Left lung (tissue), 10 donors: ENCODE measurements around the gene ZNF583. TPM values are rescaled to one million over a fixed set of nuclear protein-coding genes. Genes with fewer than 3 reads are reported as not detected.
A peak's percentile ranks its signal among the peaks of the same experiment; 100 is the strongest.

Experiments used
- ATAC-seq: fragments of 200-7000 bp; cut with Tn5 transposase; one replicate; pipeline ENCODE4 v1.9.1; 2020; ENCODE audit warnings: moderate library complexity
- DNase-seq, 4 donors: peaks; one replicate each; pipeline ENCODE4 v3.0.0-alpha.2; 2013 to 2020
- H3K27ac ChIP-seq, 2 donors: fragments of 200-600 bp; sonication (generic) in 1 of 2; one replicate each; pipeline versions ENCODE4 v1.5.0 to v1.8.0; 2020 to 2021
- H3K27me3 ChIP-seq, 2 donors: fragments of 200-600 bp; sonication (generic) in 1 of 2; one replicate each; pipeline versions ENCODE4 v1.5.0 to v1.8.0; 2020 to 2021
- H3K36me3 ChIP-seq, 2 donors: fragments of 200-600 bp; sonication (generic) in 1 of 2; one replicate each; pipeline versions ENCODE4 v1.5.0 to v1.8.0; 2020 to 2021
- H3K4me1 ChIP-seq, 2 donors: fragments of 200-600 bp; one replicate each; pipeline ENCODE4 v1.8.0; 2021
- H3K4me3 ChIP-seq, 2 donors: fragments of 200-600 bp; sonication (generic) in 1 of 2; one replicate each; pipeline versions ENCODE4 v1.5.0 to v1.8.0; 2020 to 2021; ENCODE audit warnings: mild to moderate bottlenecking in 1 of 2
- H3K9me3 ChIP-seq, 2 donors: fragments of 200-600 bp; sonication (generic) in 1 of 2; one replicate each; pipeline versions ENCODE4 v1.5.0 to v1.8.0; 2020 to 2021
- CTCF ChIP-seq, 2 donors: fragments of 200-600 bp; sonication (generic) in 1 of 2; IDR thresholded peaks; one replicate each; pipeline versions ENCODE4 v1.5.0 to v1.8.0; 2021; ENCODE audit warnings: antibody characterized with exemption in 2 of 2
- intact Hi-C, 2 donors: fragments of 100-400 bp; cut with DNase I; formaldehyde crosslinking; loops; one replicate each; pipeline versions ENCODE4 v1.11.2 to v1.14.2; 2022
- polyA plus RNA-seq, 6 donors: library from polyadenylated mRNA; unstranded; fragments of 120-200 nt; gene quantifications; one replicate each; pipeline ENCODE4 v1.2.1, GENCODE V29; 2013; ENCODE audit not compliant: insufficient read length in 6 of 6
- total RNA-seq, 2 donors: library from RNA; stranded (reverse); fragmentation: NEBNext Ultra II Directional; extraction: Animal tissue kit (Norgen Biotek cat#: 25700); gene quantifications; one replicate each; pipeline ENCODE4 v1.2.1, GENCODE V29; 2021
- donor health status: DM: no; HTN: yes; CAD: no.
- donor health status: DM: no; HTN: no; CAD: no.

Gene ZNF583
- total and polyA plus RNA-seq, 8 donors: 4.8 to 13.8 (median 11.0) TPM

- H3K36me3 ChIP-seq: peaks cover 0 to 29% of the 10 kb centered on the region in 2 donors
- peak overlapping the region; percentile 54 to 65 for H3K4me3 ChIP-seq
- peak overlapping the region; percentile 81 to 88 for H3K27ac ChIP-seq
- peak; percentile 91 to 97 (median 94) for DNase-seq
- intact Hi-C loops: no loop called here
- TF ChIP-seq CTCF (IDR thresholded peaks at IDR 0.05): no peak
- peaks cover 4 to 11% of the 10 kb centered on the region in 2 donors for H3K4me1 ChIP-seq
- ATAC-seq: peak; percentile 99
- no peaks in the 10 kb centered on the region for H3K27me3 ChIP-seq
- H3K9me3 ChIP-seq: peaks cover 3 to 60% of the 10 kb centered on the region in 2 donors
Measured at GRCh38 chr19:56367829-56368711, 36.1 kb upstream of the ZNF583 start.

DNA sequence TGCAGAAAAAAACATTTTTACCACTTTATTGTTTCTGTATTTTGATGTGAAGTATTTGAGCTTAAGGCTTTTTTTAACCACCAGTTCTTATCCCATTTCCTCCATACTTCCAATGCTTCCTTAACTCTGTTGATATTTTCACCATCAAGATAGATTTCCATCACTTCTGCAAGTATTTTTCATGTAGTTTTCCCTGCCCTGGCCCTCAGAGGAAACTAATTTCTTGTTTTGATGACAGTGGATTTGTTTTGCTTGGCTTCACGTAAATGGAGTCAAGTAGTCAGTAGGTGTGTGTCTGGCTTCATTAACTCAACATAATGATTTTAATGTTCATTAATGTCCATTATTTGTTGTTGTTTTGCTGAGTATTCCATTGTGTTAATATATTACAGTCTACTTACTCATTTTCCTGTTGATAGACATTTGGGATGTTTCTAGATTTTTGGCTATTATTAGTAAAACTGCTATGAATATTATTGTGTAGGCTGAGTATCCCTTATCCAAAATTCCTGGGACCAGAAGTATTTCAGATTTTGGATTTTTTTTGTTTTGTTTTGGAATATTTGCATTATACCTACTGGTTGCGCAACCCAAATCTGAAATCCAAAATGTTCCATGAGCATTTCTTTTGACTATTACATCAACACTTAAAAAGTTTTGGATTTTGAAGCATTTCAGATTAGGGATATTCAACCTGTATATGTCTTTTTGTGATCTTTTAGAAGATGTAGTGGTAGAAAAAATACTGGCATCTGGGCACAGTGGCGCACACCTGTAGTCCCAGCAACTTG lies 34.1 kb upstream of the ZNF583 start:
- TF ChIP-seq CTCF (IDR thresholded peaks at IDR 0.05): no peak
- Histone ChIP-seq H3K27me3 (no peaks in the 10 kb centered on the region), H3K36me3 (peaks cover 0 to 49% of the 10 kb centered on the region in 2 donors), H3K4me1 (peaks cover 4 to 11% of the 10 kb centered on the region in 2 donors), H3K27ac (no peak overlapping the region), H3K4me3 (no peak overlapping the region), H3K9me3 (peaks cover 0 to 61% of the 10 kb centered on the region in 2 donors)
- ATAC-seq (no peak), DNase-seq (no peak)
- intact Hi-C loops: no loop called here

GRCh38 chr19:56372281-56372680 lies 31.9 kb upstream of the ZNF583 start:
- peaks cover 4 to 11% of the 10 kb centered on the region in 2 donors for H3K4me1 ChIP-seq
- peaks cover 0 to 71% of the 10 kb centered on the region in 2 donors for H3K36me3 ChIP-seq
- H3K4me3 ChIP-seq: no peak overlapping the region
- H3K27me3 ChIP-seq: no peaks in the 10 kb centered on the region
- intact Hi-C loops: no loop called here
- ATAC-seq: no peak
- DNase-seq: no peak
- H3K27ac ChIP-seq: no peak overlapping the region
- H3K9me3 ChIP-seq: peaks cover 4 to 74% of the 10 kb centered on the region in 2 donors
- no peak for TF ChIP-seq CTCF (IDR thresholded peaks at IDR 0.05)

- Histone ChIP-seq H3K27ac (no peak overlapping the region), H3K9me3 (peaks cover 4 to 97% of the 10 kb centered on the region in 2 donors), H3K4me1 (no peaks in the 10 kb centered on the region), H3K4me3 (no peak overlapping the region), H3K27me3 (no peaks in the 10 kb centered on the region), H3K36me3 (peaks cover 0 to 73% of the 10 kb centered on the region in 2 donors)
- intact Hi-C loops: no loop called here
- TF ChIP-seq CTCF (IDR thresholded peaks at IDR 0.05): no peak
- ATAC-seq (no peak), DNase-seq (no peak)
Measured at GRCh38 chr19:56377105-56377924, 26.8 kb upstream of the ZNF583 start.
